IMR-90 (cell line): ENCODE results near the gene AIRE. TPM values are rescaled to one million over a fixed set of nuclear protein-coding genes. Genes with fewer than 3 reads are reported as not detected.

ENCODE experiments used
- ATAC-seq: fragments of 200-7000 bp; cut with Tn5 transposase; 2 replicates; pipeline ENCODE4 v1.9.1; 2020; ENCODE audit warnings: low read depth, mild to moderate bottlenecking, moderate library complexity
- BruUV-seq: library from RNA; stranded (reverse); fragments of 400-500 nt; replicated peaks from 2 replicates; lab custom pipeline; 2021; lab: Mats Ljungman, UMichigan
- CTCF ChIA-PET: fragments of 300-600 bp; formaldehyde crosslinking; extraction: SDS; loops from one replicate; lab custom pipeline; 2021; ENCODE audit warnings: antibody characterized with exemption; lab: Yijun Ruan, JAX
- POLR2A ChIA-PET: fragments of 300-600 bp; sonication (Branson Sonifier 250); formaldehyde crosslinking; loops from one replicate; lab custom pipeline; 2022; ENCODE audit warnings: antibody characterized with exemption; ENCODE audit not compliant: unreplicated experiment; lab: Charles Lee
- DNase-seq: peaks from one replicate; pipeline ENCODE4 v3.0.0; 2013
- H2AFZ ChIP-seq: replicated peaks from 2 replicates; pipeline ENCODE3; 2013; ENCODE audit warnings: low read length, mild to moderate bottlenecking; ENCODE audit not compliant: poor library complexity
- H2AK5ac ChIP-seq: 2 replicates; pipeline ENCODE4 v1.6.1; 2013; ENCODE audit warnings: low read depth, low read length, inconsistent platforms
- H2AK9ac ChIP-seq: replicated peaks from 2 replicates; pipeline ENCODE3; 2013; ENCODE audit warnings: mild to moderate bottlenecking, low read depth, low read length, moderate library complexity; ENCODE audit not compliant: poor library complexity
- H2BK120ac ChIP-seq: 2 replicates; pipeline ENCODE4 v1.6.1; 2013; ENCODE audit warnings: low read depth, low read length, inconsistent platforms
- H2BK15ac ChIP-seq: 3 replicates; pipeline ENCODE4 v1.6.1; 2013; ENCODE audit warnings: low read depth, low read length, inconsistent platforms
- H2BK20ac ChIP-seq: 2 replicates; pipeline ENCODE4 v1.6.1; 2013; ENCODE audit warnings: low read depth, mild to moderate bottlenecking, inconsistent platforms, low read length, moderate library complexity
- H2BK5ac ChIP-seq: 2 replicates; pipeline ENCODE4 v1.6.1; 2013; ENCODE audit warnings: mild to moderate bottlenecking, low read depth, low read length, inconsistent platforms; ENCODE audit not compliant: poor library complexity, severe bottlenecking
- H3K14ac ChIP-seq: replicated peaks from 2 replicates; pipeline ENCODE4 v1.6.1; 2013; ENCODE audit warnings: low read depth, low read length, inconsistent platforms
- H3K18ac ChIP-seq: 2 replicates; pipeline ENCODE4 v1.6.1; 2013; ENCODE audit warnings: low read depth, low read length, control low read depth
- H3K23ac ChIP-seq: 2 replicates; pipeline ENCODE4 v1.6.1; 2013; ENCODE audit warnings: low read depth, low read length, inconsistent platforms
- H3K27ac ChIP-seq: 2 replicates; pipeline ENCODE4 v1.5.1; 2013; ENCODE audit warnings: mild to moderate bottlenecking, control low read depth, low read length; ENCODE audit not compliant: insufficient read depth
- H3K27me3 ChIP-seq: 2 replicates; pipeline ENCODE4 v1.6.1; 2013; ENCODE audit warnings: low read length; ENCODE audit not compliant: control insufficient read depth, insufficient read depth
- H3K36me3 ChIP-seq: 2 replicates; pipeline ENCODE4 v1.6.1; 2013; ENCODE audit warnings: low read length, mixed read lengths; ENCODE audit not compliant: control insufficient read depth, insufficient read depth
- H3K4ac ChIP-seq: 2 replicates; pipeline ENCODE4 v1.6.1; 2013; ENCODE audit warnings: low read depth, low read length, inconsistent platforms
- H3K4me1 ChIP-seq: 2 replicates; pipeline ENCODE4 v1.6.1; 2013; ENCODE audit warnings: low read length, mixed read lengths; ENCODE audit not compliant: control insufficient read depth, insufficient read depth
- H3K4me2 ChIP-seq: 2 replicates; pipeline ENCODE4 v1.6.1; 2013; ENCODE audit warnings: low read depth, mild to moderate bottlenecking, control low read depth, low read length, moderate library complexity
- H3K4me3 ChIP-seq: 2 replicates; pipeline ENCODE4 v1.5.1; 2013; ENCODE audit warnings: low read depth, mild to moderate bottlenecking, control low read depth, low read length, moderate library complexity; ENCODE audit not compliant: insufficient read depth
- H3K56ac ChIP-seq: 2 replicates; pipeline ENCODE4 v1.6.1; 2013; ENCODE audit warnings: low read length, inconsistent platforms; ENCODE audit not compliant: insufficient read depth; ENCODE audit errors: extremely low read depth
- H3K79me1 ChIP-seq, 2 experiments: 2 replicates each; pipeline ENCODE4 v1.6.1; 2013; ENCODE audit warnings: low read length in 2 of 2, inconsistent platforms in 1 of 2, low read depth in 1 of 2
- H3K9ac ChIP-seq: 2 replicates; pipeline ENCODE4 v1.6.1; 2013; ENCODE audit warnings: low read depth, low read length, control low read depth
- H3K9me1 ChIP-seq: 2 replicates; pipeline ENCODE4 v1.6.1; 2013; ENCODE audit warnings: low read length, inconsistent platforms; ENCODE audit not compliant: insufficient read depth
- H3K9me3 ChIP-seq: 2 replicates; pipeline ENCODE4 v1.6.1; 2013; ENCODE audit warnings: low read length; ENCODE audit not compliant: control insufficient read depth, insufficient read depth
- H4K20me1 ChIP-seq: 2 replicates; pipeline ENCODE4 v1.6.1; 2013; ENCODE audit warnings: low read length, inconsistent platforms; ENCODE audit not compliant: insufficient read depth
- H4K5ac ChIP-seq: 2 replicates; pipeline ENCODE4 v1.6.1; 2013; ENCODE audit warnings: mild to moderate bottlenecking, low read depth, low read length, control low read depth
- H4K8ac ChIP-seq, 2 experiments: 2 replicates each; pipeline ENCODE4 v1.6.1; 2013; ENCODE audit warnings: low read depth in 2 of 2, low read length in 2 of 2, control low read depth in 1 of 2, inconsistent platforms in 1 of 2
- H4K91ac ChIP-seq: 2 replicates; pipeline ENCODE4 v1.6.1; 2013; ENCODE audit warnings: low read depth, low read length, inconsistent platforms; ENCODE audit not compliant: insufficient read depth
- BHLHE40 ChIP-seq: fragments of 150-350 bp; IDR thresholded peaks from 2 replicates; pipeline ENCODE4 v1.6.1; 2016; ENCODE audit warnings: mild to moderate bottlenecking, low read depth, low read length
- MXI1 ChIP-seq: IDR thresholded peaks from 2 replicates; pipeline ENCODE4 v1.6.1; 2012; ENCODE audit warnings: low read depth, mild to moderate bottlenecking, low read length, moderate library complexity, borderline replicate concordance
- NFE2L2 ChIP-seq: fragments of 150-350 bp; IDR thresholded peaks from 2 replicates; pipeline ENCODE4 v1.6.1; 2016; ENCODE audit warnings: low read depth, mild to moderate bottlenecking, low read length
- WGBS, 2 experiments: methylation state at CpG; one replicate each; pipeline versions ENCODE4 v1.1.5 to v1.1.7; 2013; ENCODE audit warnings: missing lambda C conversion rate in 2 of 2; ENCODE audit not compliant: insufficient read length in 1 of 2; ENCODE audit errors: extremely low coverage in 2 of 2; 5-methylcytosine and 5-hydroxymethylcytosine counted together
- dilution Hi-C: fragments of 300-500 bp; cut with HindIII; formaldehyde crosslinking; loops from one replicate; pipeline ENCODE4 v1.14.3; 2018; ENCODE audit warnings: low sequenced_read_pairs; ENCODE audit not compliant: unreplicated experiment
- in situ Hi-C: fragments of 300-500 bp; cut with MboI; formaldehyde crosslinking; loops from 3 replicates; pipeline ENCODE4 v1.14.3; 2019; ENCODE audit warnings: low sequenced_read_pairs, inconsistent platforms, mixed read lengths
- intact Hi-C: fragments of 100-400 bp; cut with micrococcal nuclease; formaldehyde crosslinking; loops from 2 replicates; pipeline ENCODE4 v1.10.0; 2022
- polyA plus RNA-seq, 3 experiments: library from polyadenylated mRNA; depleted of rRNA; stranded (reverse); fragments of >200 nt; gene quantifications; 2 replicates each; pipeline ENCODE4 v1.2.3, GENCODE V29; 2012; ENCODE audit warnings: low replicate concordance in 1 of 3
- total RNA-seq: library from RNA; depleted of rRNA; stranded (reverse); fragments of >200 nt; gene quantifications from 2 replicates; pipeline ENCODE4 v1.2.3, GENCODE V29; 2012
- TF ChIP-seq, protein P1 (sequence below): conservative IDR thresholded peaks from 2 replicates; pipeline ENCODE4 v1.5.1; 2012; ENCODE audit warnings: mild to moderate bottlenecking, low read depth, low read length, improper control_type of control experiment

The AIRE gene
- total and polyA plus RNA-seq, 2 of the 4 experiments (the other 2 are of a cell fraction): 0.05 TPM; not detected in 1

DNA sequence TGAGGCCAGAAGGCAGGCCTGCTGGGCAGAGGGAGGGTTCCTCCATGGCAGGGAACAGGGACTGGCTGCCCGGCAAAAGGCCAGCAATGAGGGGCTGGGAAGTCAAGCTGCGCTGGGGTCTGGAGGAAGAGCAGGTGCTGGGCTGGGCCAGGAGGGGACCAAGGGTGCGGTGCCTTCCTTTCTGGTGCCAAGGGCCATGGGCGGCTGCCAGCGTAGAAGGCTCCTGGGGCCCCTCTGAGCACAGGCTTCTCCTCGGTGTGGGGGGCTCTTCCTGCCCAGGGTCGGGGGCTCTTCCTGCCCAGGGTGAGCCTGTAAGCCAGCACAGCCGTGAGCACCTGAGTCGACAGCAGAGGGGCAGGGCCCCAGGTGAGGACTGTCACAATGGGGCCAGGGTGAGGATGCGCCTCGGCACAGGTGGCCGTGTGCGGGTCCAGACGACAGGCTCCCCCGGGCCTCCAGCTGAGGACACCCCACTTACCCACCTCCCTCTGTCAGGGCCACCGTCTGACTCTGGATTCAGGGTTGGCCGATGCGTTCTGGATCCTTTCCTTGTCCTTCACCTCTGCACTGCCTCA, 13.3 kb upstream of the AIRE start:
- H3K4me3 ChIP-seq: no peak overlapping the region
- H2AK9ac ChIP-seq: no peak overlapping the region
- H3K14ac ChIP-seq: no peak overlapping the region
- H3K27ac ChIP-seq: no peak overlapping the region
- intact Hi-C loops (no loop called here), in situ Hi-C loops (no loop called here), dilution Hi-C loops (no loop called here)
- no peak overlapping the region for H3K9ac ChIP-seq
- H3K9me1 ChIP-seq: no peaks in the 10 kb centered on the region
- H3K4ac ChIP-seq: no peak overlapping the region
- H3K9me3 ChIP-seq: no peaks in the 10 kb centered on the region
- no peak overlapping the region for H3K18ac ChIP-seq
- no TSS peak for BruUV-seq
- H4K8ac ChIP-seq: no peak overlapping the region
- peaks cover 11% of the 10 kb centered on the region; the same call in 1 of the 2 replicates for H3K27me3 ChIP-seq
- no peak overlapping the region for H4K5ac ChIP-seq
- no peak for TF ChIP-seq BHLHE40
- TF ChIP-seq, protein P1, sequence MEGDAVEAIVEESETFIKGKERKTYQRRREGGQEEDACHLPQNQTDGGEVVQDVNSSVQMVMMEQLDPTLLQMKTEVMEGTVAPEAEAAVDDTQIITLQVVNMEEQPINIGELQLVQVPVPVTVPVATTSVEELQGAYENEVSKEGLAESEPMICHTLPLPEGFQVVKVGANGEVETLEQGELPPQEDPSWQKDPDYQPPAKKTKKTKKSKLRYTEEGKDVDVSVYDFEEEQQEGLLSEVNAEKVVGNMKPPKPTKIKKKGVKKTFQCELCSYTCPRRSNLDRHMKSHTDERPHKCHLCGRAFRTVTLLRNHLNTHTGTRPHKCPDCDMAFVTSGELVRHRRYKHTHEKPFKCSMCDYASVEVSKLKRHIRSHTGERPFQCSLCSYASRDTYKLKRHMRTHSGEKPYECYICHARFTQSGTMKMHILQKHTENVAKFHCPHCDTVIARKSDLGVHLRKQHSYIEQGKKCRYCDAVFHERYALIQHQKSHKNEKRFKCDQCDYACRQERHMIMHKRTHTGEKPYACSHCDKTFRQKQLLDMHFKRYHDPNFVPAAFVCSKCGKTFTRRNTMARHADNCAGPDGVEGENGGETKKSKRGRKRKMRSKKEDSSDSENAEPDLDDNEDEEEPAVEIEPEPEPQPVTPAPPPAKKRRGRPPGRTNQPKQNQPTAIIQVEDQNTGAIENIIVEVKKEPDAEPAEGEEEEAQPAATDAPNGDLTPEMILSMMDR: no peak
- TF ChIP-seq NFE2L2: no peak
- TF ChIP-seq MXI1: no peak
- H2AK5ac ChIP-seq: no peak overlapping the region
- H2BK15ac ChIP-seq: no peak overlapping the region
- no peak overlapping the region for H2BK20ac ChIP-seq
- no peak overlapping the region for H4K91ac ChIP-seq
- no peaks in the 10 kb centered on the region for H4K20me1 ChIP-seq
- 34% methylated on average over 3 of the region's 18 CpGs; no CpG with 5 or more reads in 1 of the 2 experiments for WGBS, 2 experiments
- H2BK120ac ChIP-seq: no peak overlapping the region
- H2BK5ac ChIP-seq: no peak overlapping the region
- ATAC-seq: no peak
- CTCF ChIA-PET: no interaction called here
- no peaks in the 10 kb centered on the region for H3K36me3 ChIP-seq
- DNase-seq: no peak
- no peaks in the 10 kb centered on the region for H3K79me1 ChIP-seq
- H3K4me2 ChIP-seq: no peak overlapping the region
- H2AFZ ChIP-seq: no peak overlapping the region
- no peaks in the 10 kb centered on the region for H3K4me1 ChIP-seq
- no peak overlapping the region for H3K56ac ChIP-seq
- no peak overlapping the region for H3K23ac ChIP-seq
- POLR2A ChIA-PET: no interaction called here
